ENCODE measurements around the gene EVI5.
"Not testable (repeated sequence)": the region's sequence is repeated elsewhere in the genome, so short reads cannot be mapped to it uniquely, and the experiment has no call there.

EVI5 gene

GRCh38 chr1:92695104-92695503 is 89.8 kb downstream of the EVI5 start:
- DNase-seq (ENCODE audit: low read depth in 2 of 2, low spot score in 1 of 2) = no peak

GRCh38 chr1:92691925-92692324 is 93.0 kb downstream of the EVI5 start:
- DNase-seq (ENCODE audit: low read depth in 2 of 2, low spot score in 1 of 2) = no peak

GRCh38 chr1:92690212-92690906 is 94.5 kb downstream of the EVI5 start:
- DNase-seq (ENCODE audit: low read depth in 2 of 2, low spot score in 1 of 2) = no peak

- no peak for DNase-seq (ENCODE audit: low read depth in 2 of 2, low spot score in 1 of 2)
Observed at GRCh38 chr1:92679980-92680379, 104.9 kb downstream of the EVI5 start.

- no peak for DNase-seq (ENCODE audit: low read depth in 2 of 2, low spot score in 1 of 2)
Observed at GRCh38 chr1:92663775-92664174, 121.1 kb downstream of the EVI5 start.

- no peak for DNase-seq (ENCODE audit: low read depth in 2 of 2, low spot score in 1 of 2)
Observed at GRCh38 chr1:92662048-92662447, 122.9 kb downstream of the EVI5 start.

GRCh38 chr1:92657701-92658100 is 127.2 kb downstream of the EVI5 start:
- DNase-seq (ENCODE audit: low read depth in 2 of 2, low spot score in 1 of 2) = no peak

GRCh38 chr1:92655197-92655801 is 129.6 kb downstream of the EVI5 start:
- DNase-seq (ENCODE audit: low read depth in 2 of 2, low spot score in 1 of 2) = no peak

- no peak for DNase-seq (ENCODE audit: low read depth in 2 of 2, low spot score in 1 of 2)
Observed at GRCh38 chr1:92653605-92654381, 131.1 kb downstream of the EVI5 start.

- DNase-seq (ENCODE audit: low read depth in 2 of 2, low spot score in 1 of 2) = not testable (repeated sequence)
Observed at GRCh38 chr1:92640686-92641085, 144.2 kb downstream of the EVI5 start.

- no peak for DNase-seq (ENCODE audit: low read depth in 2 of 2, low spot score in 1 of 2)
Observed at GRCh38 chr1:92638498-92638897, 146.4 kb downstream of the EVI5 start.

- not testable (repeated sequence) for DNase-seq (ENCODE audit: low read depth in 2 of 2, low spot score in 1 of 2)
Observed at GRCh38 chr1:92635203-92635602, 149.7 kb downstream of the EVI5 start.

- DNase-seq (ENCODE audit: low read depth in 2 of 2, low spot score in 1 of 2) = no peak
Observed at GRCh38 chr1:92623187-92623778, 161.6 kb downstream of the EVI5 start.

- DNase-seq (ENCODE audit: low read depth in 2 of 2, low spot score in 1 of 2) = no peak
Observed at GRCh38 chr1:92619466-92620189, 165.3 kb downstream of the EVI5 start.

GRCh38 chr1:92601044-92601443 is 183.9 kb downstream of the EVI5 start:
- DNase-seq (ENCODE audit: low read depth in 2 of 2, low spot score in 1 of 2) = no peak

GRCh38 chr1:92599184-92599583 is 185.7 kb downstream of the EVI5 start:
- no peak for DNase-seq (ENCODE audit: low read depth in 2 of 2, low spot score in 1 of 2)

GRCh38 chr1:92589361-92589760 is 195.5 kb downstream of the EVI5 start:
- DNase-seq (ENCODE audit: low read depth in 2 of 2, low spot score in 1 of 2) = not testable (repeated sequence)

GRCh38 chr1:92587445-92587844 is 197.5 kb downstream of the EVI5 start:
- DNase-seq (ENCODE audit: low read depth in 2 of 2, low spot score in 1 of 2) = no peak

GRCh38 chr1:92585831-92586230 is 199.1 kb downstream of the EVI5 start:
- no peak for DNase-seq (ENCODE audit: low read depth in 2 of 2, low spot score in 1 of 2)

- not testable (repeated sequence) for DNase-seq (ENCODE audit: low read depth in 2 of 2, low spot score in 1 of 2)
Observed at GRCh38 chr1:92584810-92585209, 200.1 kb downstream of the EVI5 start.
